AG04449 (cell line): ENCODE data around the gene CCDC154.

Source experiments
- CTCF ChIA-PET: fragments of 350-600 bp; formaldehyde crosslinking; extraction: SDS; loops from one replicate; lab custom pipeline; 2021; ENCODE audit warnings: antibody characterized with exemption; lab: Yijun Ruan, JAX
- POLR2A ChIA-PET: fragments of 400-600, 350-600 bp; formaldehyde crosslinking; extraction: SDS; loops from one replicate; lab custom pipeline; 2020; ENCODE audit warnings: antibody characterized with exemption, inconsistent platforms; lab: Yijun Ruan, JAX
- DNase-seq: peaks from one replicate; pipeline ENCODE4 v3.0.0-alpha.2; 2010; ENCODE audit warnings: low read depth, low spot score
- H3K4me3 ChIP-seq: 2 replicates; pipeline ENCODE4 v1.5.1; 2011; ENCODE audit warnings: low read depth, mild to moderate bottlenecking, control low read depth, low read length
- CTCF ChIP-seq: IDR thresholded peaks from one replicate; pipeline ENCODE4 v1.5.1; 2011; ENCODE audit warnings: mild to moderate bottlenecking, moderate library complexity, low read length, control low read depth, inconsistent platforms; ENCODE audit not compliant: insufficient read depth; ENCODE audit errors: missing control alignments

Gene CCDC154

GRCh38 chr16:1427473-1428461 is 16.6 kb downstream of the CCDC154 start:
- no peak for TF ChIP-seq CTCF
- CTCF ChIA-PET: interaction anchor here (1.4 to 1.5 kb wide), 2 partner anchors 11 to 18 kb away, joined by 3 to 5 read pairs; no protein-coding TSS in a partner anchor
- DNase-seq: no peak
- POLR2A ChIA-PET: no interaction called here
- H3K4me3 ChIP-seq: no peak overlapping the region

GRCh38 chr16:1426734-1427471 is 17.5 kb downstream of the CCDC154 start:
- TF ChIP-seq CTCF: no peak
- H3K4me3 ChIP-seq: no peak overlapping the region
- ChIA-PET CTCF (no interaction called here), POLR2A (no interaction called here)
- DNase-seq: no peak

- CTCF ChIA-PET: no interaction called here
These were observed 18.6 kb downstream of the CCDC154 start for GRCh38 chr16:1425616-1426370.

GRCh38 chr16:1424028-1424427 is 20.3 kb downstream of the CCDC154 start:
- H3K4me3 ChIP-seq: no peak overlapping the region
- DNase-seq: no peak
- TF ChIP-seq CTCF: no peak
- CTCF ChIA-PET: no interaction called here
- POLR2A ChIA-PET: no interaction called here

More at GRCh38 chr16:1425616-1426370, 18.6 kb downstream of the CCDC154 start:
- H3K4me3 ChIP-seq: no peak overlapping the region
- POLR2A ChIA-PET: no interaction called here
- no peak for TF ChIP-seq CTCF
- no peak for DNase-seq

GRCh38 chr16:1422076-1422475 is 22.3 kb downstream of the CCDC154 start:
- POLR2A ChIA-PET: no interaction called here
- CTCF ChIA-PET: interaction anchor here (1.8 kb wide), 1 partner anchor 22 kb away, joined by 4 read pairs; the partner anchor contains the start of gene CCDC154

More at GRCh38 chr16:1422076-1422475, 22.3 kb downstream of the CCDC154 start:
- no peak for DNase-seq
- no peak for TF ChIP-seq CTCF
- H3K4me3 ChIP-seq: no peak overlapping the region
